ELF-1 (cell line): ENCODE data around the gene BACE2.
"Not testable (repeated sequence)": the region's sequence is repeated elsewhere in the genome, so short reads cannot be mapped to it uniquely, and the experiment has no call there.

Experiments
- DNase-seq: peaks from one replicate; pipeline ENCODE4 v3.0.0-alpha.2; 2016; ENCODE audit warnings: low read depth, low spot score

The BACE2 gene

DNA sequence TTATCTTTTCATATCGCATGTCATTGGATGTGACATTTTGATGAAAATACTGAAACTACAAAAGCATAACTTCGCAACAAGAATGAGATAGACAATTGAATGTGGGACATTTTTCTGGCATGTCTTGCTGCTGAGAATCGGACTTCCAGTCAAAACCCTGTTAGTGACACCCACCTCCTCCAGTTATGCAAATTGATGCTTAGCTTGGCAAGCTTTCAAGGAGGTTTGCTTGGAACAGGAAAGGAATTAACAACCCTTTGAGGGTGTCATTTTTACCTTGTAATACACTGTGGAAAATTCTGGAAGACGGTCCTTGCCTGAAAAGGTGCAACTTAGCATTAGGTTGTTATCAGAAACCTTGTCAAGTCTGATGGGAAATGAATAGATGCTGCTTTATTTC, 109.9 kb downstream of the BACE2 start:
- DNase-seq: no peak

DNA sequence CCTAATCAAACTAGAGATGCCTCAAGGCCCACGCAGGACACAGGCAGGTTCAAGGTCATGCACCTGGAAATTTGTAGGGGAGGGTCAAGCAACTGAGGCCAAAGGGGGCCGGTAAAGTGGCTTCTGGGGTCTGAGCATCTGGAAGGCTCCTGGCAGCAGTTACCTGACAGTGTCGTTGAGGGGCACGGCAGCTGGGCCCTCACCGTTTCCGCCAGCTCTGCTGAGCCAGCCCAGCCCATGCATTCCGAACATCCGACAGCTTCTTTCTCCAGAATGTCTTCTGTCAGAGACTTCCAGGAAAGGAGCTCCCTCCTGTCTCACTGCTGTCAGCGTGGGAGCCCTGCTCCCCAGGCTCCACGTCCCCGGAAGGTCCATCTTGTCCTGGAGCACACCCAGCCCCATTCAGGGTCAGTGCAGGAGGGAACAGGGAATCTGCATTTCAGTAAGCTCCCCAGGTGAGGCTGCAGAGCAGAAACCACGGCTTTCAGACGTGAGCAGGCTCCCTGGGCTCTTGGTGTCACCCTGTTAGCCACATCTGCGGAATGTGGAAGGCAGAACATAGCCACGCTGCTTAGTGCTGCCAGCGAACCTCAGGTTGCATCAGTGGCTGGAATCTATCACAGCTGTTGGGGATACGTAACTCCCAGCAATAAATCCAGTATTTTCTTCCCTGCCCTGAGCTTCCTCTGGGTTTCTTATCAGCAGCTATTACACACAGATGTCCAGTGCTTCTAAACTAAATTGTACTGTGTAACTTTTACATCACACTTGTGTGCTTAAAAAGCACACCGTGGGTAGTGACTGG, 112.4 kb downstream of the BACE2 start:
- no peak for DNase-seq

DNA sequence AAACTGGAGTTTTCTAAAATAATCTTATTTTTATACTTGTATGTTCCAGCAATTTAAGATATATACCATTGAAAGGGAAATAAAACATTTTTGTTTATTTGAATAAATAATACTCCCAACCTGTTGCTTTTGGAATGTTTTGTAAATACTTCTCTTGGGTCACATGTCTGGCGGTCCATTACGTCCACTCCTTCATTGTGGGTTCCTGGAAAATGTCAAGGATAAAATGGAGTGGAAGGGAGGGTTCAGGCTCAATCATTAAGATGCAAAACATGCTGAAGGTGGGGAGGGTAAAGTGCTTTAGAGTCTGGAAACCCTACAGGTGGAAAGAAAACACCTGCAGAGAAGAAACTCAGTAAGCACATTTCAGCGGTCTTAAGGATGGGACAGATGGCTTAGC, 114.5 kb downstream of the BACE2 start:
- DNase-seq: no peak

DNA sequence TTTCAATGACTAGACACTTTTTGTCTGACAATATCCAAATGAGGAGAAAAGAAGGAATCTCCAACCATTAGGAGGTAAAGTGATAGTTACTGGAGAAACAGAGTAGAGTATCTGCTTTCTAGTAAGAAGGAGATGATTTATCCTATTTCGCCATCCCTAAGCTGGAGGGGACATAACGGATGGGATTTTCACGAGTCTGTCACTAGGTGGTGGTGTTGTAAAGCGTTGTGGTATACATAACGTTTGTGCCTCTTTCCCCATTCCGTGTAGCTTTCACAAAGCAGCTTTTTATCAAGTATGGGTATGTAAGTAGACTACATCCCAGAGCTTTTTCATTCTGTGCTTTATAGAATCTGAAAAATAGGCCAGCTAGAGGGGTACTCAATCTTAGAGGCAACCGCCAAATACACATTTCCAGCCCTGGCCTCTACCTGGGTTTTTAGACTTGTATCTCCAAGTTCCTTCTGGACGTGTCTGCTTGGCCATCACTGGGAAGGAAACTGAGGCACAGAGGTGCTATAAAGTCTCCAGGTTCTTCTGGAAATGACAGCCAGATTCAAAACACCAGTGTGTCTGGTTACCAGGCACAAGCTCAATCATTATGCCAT, 115.4 kb downstream of the BACE2 start:
- DNase-seq: peak; percentile 39

DNA sequence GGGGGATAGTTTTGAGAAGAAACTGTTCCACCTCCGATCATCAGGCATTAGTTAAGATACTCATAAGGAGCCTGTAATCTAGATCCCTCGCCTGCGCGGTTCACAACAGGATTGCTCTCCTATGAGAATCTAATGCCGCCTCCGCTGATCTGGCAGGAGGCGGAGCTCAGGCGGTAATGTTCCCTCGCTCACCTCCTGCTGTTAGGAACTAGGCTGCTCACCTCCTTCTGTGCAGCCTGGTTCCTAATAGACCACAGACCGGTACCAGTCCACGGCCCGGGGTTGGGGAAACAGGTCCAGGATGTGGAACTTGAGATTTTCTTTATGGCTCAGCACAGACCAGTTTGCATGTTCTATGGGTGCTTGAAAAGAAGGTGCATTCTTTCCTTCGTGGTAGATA, 121.5 kb downstream of the BACE2 start:
- DNase-seq: peak; percentile 50

DNA sequence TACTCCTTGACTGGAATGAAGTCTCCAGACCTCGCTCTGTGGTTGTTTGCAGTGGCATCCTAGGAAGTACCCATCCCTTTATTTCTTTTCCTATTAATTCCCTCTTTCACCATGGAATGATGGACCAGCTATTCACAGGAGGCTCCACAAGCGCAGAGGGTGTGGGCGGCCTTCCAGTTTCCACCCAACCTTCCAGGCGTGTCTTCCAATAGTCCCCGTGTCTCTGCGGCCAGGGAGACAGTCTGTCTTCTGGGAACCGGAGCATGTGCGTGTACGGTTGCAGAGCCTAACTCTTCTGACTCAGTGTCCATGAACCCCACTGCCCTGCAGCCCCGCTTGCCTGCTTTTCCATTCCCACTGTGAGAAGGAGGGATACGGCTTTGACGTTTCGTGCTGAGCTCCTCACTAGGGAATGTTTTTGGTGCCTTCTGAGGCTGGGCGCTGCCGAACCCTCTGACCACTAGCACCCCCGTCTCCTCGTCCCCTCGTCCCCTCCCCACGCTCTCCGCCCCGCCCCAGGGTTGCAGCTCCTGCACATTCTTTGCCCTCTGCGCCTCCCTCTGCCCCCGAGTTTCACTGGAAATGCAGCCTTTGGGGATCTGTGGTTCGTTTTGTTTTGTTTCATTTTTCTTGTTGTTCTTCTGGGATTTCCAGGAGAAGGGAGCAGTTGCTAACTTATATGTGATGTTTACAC, 122.3 kb downstream of the BACE2 start:
- no peak for DNase-seq

DNA sequence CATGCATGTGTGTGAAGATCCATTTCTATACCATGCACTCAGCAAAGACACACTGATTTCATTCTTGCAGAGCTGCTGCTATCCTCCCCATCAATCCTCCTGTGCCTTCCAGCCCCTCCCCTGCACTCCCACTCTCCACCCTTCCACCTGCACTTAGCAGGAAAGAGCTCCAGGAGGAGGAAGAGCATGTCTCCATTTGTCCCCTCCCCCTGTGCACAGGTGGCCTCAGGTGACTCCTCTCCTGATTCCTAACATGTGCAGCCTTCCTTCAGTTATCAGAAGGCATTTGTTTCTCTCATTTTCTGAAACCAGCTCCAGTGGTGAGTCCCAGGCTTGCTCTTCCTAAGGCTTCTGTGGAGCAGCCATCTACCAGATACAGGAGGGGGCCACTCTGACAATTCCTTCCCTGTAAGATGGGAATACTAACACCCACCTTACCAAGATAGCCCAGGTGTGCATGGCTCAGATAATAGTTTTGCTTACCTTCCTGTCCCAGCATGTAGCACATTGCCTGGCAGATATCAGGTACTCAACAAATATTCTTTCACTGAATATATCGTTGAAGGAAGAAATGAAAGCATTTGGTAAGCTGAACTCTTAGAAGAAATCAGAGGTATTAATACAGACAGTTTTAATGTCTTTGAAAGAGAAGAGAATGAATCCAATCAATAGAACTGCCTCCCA, 126.7 kb downstream of the BACE2 start:
- DNase-seq: no peak

DNA sequence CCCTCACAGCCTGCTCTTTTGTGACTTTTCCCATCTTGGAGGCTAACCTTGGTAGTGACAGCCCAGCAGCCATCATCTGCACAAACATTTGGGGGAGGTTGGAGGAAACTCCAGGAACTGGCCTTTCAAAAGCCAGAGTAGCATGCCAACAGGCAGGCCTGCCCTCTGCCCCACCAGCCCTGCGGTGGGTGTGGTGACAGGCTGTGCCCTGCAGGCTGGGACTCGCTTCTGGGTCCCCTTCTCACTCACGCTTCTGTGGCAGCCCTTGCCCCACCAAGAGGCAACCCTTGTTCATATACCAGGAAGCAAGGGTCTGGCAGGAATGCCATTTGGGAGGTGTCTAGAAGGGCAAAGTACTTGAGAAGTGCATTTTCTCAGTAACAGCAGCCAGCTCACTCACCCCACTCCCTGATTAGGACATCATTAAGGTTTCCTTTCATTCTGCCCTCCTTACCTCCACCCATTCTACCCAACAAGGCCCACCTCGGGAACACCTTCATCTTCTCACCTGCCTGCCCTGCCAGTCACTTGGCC, 127.8 kb downstream of the BACE2 start:
- DNase-seq: no peak

DNA sequence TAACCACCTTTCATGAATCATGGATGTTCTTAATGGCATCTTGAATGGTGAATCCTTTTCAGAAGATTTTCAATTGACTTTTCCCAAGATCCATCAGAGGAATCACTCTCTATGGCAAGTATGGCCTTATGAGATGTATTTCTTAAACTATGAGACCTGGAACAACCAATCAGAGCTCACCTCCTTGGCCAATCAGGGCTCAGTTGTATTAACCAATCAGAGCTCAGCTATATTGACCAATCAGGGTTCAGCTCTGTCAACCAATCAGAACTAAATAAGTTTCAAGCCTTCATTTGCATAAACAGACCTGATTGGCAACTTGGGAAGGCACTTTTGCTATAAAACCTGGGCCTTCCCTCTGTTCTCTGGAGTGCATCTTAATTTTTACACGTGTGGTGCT, 135.0 kb downstream of the BACE2 start:
- DNase-seq: no peak

DNA sequence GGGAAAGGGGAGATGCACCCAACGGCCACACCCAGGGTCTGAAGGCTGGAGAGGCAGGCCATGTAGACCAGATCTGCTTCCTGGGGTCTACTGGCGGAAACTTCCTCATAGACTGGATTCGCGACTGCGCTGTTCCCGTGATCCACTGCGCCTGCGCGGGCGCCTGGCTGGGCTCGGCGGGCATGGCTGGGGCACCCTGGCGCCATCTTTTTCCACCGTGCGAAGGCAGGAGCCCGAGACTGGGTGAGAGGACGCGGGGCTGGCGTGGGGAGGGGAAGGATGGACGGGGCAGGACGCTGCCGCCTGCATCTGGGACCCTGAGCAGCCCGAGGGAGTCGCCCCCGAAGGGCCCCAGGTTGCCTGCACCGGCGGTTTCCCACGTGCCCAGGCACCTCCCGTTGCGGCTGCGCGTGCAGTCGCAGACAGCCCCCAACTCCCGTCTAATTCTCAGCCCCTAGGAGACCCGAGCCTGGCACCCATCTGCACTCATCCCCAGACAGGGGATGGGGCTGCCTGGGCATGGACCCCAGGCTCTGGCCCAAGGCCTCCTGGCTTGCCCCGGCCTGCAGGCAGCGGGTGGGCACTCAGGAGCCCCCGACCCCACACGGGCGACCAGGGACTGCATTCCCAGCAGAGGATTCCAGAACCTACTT, 136.2 kb downstream of the BACE2 start:
- no peak for DNase-seq

DNA sequence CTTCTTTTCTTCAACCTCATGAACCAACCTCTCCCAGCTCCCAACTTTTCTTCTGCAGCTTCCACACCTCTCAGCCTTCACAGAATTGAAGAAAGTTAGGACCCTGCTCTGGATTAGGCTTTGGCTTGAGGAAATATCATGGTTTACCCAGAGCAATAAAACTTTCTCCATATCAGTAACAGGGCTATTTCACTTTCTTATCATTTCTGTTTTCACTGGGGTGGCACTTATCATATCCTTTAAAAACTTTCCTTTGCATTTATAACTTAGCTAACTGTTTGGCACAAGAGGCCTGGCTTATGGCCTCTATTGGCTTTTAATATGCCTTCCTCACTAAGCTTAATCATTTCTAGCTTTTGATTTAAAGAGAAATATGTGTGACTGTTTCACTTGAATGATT, 139.3 kb downstream of the BACE2 start:
- no peak for DNase-seq

DNA sequence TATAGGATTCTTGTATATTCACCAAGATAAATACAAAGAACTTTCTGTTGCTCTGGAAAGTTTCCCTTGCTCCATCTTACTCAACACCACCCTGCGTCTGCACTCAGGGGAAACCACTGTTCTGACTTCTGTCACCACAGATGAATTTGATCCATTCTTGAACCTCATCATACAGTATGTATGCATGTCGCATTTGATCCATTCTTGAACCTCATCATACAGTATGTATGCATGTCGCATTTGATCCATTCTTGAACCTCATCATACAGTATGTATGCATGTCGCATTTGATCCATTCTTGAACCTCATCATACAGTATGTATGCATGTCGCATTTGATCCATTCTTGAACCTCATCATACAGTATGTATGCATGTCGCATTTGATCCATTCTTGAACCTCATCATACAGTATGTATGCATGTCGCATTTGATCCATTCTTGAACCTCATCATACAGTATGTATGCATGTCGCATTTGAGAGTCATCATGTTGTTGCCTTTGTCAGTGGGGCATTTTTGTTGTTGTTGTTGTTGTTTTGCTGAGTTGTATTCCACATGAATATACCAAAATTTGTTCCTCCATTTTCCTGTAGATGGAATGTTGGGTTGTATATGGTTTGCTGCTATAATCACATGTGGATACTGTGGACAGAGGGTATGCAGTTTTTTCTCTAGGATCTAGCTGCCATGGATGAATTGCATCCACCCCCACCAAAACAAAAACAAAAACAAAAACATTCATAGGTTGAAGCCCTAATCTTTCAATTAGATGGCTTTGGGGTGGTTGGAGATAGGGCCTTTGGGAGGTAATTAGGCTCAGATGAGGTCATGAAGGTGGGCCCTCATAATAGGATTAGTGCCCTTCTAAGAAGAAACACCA, 145.6 kb downstream of the BACE2 start:
- not testable (repeated sequence) for DNase-seq

DNA sequence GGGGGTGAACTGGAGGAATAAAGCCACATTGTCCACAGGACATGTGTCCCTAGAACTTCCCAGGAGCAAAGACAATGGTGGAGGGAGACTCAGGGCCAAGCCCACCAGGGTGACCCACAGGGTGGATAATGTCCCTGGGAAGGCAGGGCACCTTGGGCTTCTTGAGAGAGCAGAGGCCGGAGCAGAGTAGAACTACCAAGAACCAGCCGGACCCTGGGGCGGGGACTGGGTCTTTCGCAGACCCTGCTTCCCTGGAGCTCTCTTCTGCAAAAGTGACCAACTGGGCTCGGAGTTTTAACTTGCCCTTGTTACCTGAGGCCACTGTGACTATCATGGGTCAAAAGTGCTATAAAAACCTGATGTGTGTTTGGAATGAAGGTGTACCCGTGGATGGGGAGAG, 147.8 kb downstream of the BACE2 start:
- DNase-seq: no peak

DNA sequence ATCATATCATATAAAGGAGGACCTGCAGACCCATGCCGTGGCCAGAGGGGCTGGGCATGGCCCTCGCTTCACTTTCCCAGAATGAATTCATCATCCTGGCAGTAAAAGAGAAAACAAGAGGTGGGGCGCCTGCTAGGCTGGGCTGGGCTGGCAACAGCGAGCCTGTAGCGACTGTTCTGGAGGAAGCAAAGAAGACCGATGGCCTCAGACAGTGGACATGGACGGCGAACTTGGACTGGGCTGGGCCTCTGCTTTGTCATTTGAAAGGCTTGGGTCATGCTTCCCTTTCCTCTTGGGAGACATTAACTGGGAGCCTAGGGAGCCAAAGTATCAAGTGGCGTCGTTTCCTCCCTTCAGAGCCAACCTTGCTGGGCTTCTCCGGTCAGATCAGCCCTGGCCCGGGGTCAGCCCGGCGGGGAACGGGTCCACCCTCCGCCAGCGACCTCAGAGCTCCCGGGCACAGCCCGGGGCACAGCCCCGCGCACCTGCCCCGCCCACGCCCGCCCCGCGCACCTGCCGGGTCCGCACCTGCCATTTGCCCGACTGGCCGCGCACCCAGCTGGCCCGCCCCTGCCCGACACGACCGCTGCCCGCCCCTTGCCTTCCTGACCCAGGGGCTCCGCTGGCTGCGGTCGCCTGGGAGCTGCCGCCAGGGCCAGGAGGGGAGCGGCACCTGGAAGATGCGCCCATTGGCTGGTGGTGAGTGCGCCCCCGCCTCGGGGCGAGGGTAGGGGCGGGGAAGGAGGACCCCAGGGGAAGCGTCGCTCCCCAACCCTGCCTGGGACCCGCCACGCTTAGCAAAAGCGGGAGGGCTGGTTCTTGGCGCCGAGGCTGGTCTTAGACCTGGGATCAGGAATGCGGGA, 148.5 kb downstream of the BACE2 start, which contains the start of gene FAM3B:
TSS of gene FAM3B (plus strand) at position 602 of the 863 bp plus-strand sequence. CDS start at position 681, 79 bp downstream.
- peak; percentile 37 for DNase-seq

DNA sequence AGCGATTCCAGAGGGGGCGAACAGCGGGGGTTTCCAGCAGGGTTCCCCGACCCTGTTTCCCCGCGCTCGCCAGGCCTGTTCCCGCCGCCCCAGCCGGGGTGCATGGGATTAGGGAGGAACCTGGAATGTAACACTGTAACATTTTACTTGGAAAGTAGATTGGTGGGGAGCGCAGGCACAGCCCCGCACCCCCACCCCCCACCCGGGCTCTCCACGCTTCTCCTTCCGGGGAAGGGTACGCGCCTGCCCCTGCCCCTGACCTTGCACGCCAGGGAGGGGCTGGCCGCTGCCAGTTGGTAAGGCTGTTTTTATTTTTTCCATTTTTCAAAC, 149.1 kb downstream of the BACE2 start:
- no peak for DNase-seq

DNA sequence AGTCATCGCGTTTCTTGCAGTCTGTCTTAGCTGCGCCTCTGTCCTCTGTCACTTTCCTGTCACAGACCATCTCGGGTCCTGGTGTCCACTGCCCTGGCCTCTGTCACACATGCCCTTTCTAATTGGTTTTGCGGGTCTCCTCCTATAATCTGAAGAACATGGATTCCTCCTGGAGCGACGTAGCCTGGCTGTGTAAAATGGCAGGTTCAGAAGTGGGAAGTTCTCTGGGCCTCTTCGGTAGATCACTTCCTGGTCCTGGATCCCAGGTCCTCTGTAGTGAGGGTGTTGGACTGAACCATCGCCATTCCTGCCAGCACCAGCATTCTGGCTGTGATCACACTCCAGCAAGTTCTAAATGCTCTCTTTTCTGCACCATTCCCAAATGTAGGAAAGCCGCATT, 149.5 kb downstream of the BACE2 start:
- DNase-seq: no peak

DNA sequence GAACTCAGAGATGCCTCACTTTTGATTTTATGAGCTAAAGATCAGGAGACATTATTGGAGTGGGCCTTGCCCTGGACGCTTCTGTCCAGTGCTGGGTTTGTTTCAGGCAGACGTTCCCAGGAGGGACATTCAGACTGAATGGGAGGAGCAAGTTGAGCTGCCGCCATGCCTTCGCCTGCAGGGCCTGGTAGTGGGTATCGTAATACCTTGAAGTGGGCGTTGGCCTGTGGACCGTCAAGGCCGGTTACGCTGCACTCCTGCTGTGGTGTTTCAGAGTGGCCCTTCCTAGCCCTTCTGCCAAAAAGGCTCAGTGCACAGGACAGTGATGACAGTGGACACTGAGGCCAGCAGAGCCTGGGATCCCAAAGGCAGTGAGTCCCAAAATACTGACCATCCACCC, 150.3 kb downstream of the BACE2 start:
- DNase-seq: no peak

DNA sequence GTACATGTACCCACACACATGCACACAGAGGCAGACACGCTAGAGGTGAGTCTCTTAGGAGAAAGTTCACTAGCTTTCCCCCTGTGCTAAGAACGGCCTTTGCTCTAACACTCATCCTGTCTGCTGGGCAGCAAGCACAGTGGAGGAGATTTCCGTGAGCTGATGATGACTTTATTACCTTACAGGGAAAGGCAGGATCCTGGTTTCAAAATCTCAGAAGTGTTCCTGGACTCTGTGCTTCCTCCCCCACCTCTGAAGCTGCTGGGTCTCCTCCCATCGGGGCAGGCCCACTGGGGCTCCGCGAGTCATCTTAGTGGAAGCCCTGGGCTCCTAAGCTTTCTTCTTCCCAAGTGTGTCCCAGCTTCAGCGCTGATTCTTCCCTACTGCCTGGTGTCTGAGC, 151.3 kb downstream of the BACE2 start:
- no peak for DNase-seq

DNA sequence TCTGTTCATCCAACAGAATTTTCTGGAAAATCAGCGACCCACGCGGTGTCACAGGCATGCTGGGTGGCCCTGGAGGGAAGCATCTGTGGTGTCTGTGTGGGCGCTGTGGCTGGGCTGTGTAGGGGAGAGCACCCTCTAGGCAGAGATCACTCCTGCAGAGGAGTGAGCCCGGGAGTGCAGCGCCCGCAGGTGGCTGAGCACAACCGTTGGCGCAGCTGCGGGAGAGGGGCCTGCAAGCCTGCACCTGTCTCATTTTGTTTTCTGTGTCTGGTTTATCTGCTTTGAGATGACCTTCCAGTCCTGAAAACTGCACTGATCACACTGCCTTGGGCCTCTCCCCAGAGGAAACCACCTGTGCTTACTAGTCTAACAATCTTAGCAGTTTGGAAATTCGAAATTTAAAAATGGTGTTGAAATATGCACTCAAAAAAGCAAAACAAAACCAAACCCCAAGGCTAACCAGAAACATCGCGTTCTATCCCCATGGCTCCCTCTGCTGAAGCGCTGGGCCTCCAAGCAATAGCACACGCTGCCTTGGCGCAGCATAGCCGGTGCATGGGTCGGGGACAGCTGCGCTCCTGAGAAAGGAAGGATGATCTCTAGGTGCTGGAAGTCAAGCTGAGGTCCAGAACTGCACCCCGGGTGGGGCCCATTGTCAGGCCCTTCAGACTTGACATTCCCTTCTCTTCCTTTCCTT, 153.4 kb downstream of the BACE2 start:
- DNase-seq: no peak
